Fibroblast of peridontal ligament (primary cell): ENCODE results near the gene TTC7B.
A peak's percentile ranks its signal among the peaks of the same experiment; 100 is the strongest.

Experiments
- DNase-seq: peaks from one replicate; pipeline ENCODE4 v3.0.0-alpha.2; 2010; ENCODE audit errors: extremely low read depth

The TTC7B gene

DNA sequence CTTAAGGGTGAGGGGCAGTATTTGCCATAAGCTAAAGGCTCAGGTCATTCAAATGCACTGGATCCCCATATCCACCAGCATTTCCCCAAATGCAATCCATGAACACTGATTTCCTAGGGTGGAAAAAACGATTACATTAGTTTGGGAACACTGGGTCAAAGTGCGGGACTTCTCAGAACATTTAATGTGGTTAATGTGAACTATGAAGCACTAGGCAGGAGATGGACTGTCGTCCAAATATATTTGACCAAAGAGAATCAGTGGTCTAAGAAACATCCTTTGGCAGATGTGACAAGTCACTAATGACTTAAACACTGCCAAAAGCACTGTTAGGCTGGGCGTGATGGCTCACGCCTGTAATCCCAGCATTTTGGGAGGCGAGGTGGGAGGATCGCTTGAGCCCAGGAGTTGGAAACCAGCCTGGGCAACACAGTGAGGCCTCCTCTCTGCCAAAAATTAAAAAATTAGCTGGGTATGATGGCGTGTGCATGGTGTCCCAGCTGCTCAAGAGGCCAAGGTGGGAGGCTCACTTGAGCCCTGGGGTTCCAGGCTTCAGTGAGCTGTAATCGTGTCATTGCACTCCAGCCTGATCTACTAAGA lies 214.0 kb downstream of the TTC7B start:
- DNase-seq = no peak

DNA sequence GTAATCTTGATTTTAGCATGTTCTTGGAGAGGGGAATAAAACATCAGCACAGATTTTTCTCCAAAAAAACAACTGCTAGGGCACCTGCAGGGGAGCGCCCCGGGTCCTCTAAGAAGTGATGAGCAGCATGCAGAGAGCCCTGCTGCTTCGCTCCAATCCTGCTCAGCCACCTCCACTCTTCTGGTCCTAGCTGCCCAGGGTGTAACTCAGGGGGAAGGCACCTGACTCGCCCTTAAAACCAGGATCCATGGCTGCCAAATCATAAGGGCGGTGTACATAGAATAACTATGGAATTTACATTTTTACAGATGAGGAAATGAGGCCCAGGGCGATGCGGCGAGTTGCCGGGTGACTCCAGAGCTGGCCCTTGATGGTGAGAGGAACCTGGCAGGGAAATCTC lies 214.7 kb downstream of the TTC7B start:
- no peak for DNase-seq

DNA sequence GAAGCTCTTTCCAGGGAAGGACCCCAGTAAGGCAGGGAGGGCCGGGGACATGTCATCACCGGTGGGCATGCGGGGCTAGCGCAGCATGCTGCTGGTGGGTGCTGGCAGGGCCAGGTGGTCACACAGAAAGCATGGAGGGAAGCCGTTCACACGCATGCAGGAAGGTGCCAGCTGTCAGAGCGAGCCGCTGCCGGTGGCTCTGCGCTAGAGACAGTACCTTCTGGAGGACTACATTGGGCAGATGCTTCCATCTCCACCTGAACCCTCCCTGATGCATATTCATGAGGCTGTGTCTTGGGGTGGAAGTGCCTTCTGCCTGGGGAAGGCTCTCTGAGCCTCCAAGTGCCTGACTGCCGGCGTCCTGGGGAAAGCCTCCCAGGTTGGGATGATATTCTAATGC lies 215.6 kb downstream of the TTC7B start:
- no peak for DNase-seq

DNA sequence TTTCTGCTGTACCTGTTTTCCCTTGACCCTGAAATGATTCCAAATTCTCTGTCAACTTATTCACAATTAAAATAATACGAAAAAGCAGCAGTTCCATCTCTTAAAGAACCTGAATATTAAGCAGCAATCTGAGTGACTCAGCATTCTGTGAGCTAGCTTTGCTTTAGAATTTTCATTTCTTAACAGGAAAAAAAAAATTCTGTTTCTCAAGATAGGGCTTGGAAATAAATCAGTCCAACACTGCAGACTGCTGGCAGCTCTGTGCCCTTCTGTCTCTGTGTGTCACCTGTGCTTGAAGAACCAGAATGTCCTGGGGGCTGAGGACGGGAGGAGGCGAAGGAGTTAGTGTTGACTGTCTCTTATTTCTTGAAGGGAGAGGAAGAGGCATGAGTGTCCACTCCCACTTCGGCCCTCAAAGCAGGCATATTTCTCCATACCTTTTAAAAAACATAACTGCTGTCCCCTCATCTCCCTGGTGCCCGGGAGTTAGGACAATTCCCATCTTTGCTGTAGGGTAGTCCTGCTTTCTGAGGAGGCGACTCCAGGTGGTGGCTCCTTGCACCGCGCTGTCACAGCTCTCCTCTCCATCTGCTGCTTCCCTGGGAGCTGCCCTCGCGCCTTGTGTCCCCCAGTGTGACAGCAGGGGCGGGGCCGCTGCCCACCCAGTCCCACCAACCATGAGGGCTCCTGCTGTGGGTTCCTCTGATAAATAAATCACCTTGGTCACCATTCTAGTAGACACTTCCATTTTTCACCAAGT lies 216.3 kb downstream of the TTC7B start:
- DNase-seq = peak; percentile 54

DNA sequence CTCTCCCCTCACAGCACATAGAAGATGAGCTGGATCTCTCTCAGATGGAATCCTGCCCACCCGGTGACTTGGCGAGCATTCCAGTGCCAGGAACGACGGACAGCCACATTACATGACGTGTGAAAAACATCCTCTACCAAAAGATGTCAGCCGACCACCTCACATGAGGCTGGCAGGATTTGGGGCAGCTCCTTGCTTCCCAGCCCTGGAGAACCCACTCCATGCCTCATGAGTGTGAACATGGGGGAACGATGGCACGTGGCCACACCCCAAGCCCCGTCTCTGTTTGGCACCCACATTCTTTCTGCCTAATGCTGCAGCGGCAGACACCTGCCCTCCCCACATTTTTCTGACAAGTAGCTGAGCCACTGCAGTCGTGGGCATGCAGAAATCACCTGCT lies 216.9 kb downstream of the TTC7B start:
- no peak for DNase-seq

DNA sequence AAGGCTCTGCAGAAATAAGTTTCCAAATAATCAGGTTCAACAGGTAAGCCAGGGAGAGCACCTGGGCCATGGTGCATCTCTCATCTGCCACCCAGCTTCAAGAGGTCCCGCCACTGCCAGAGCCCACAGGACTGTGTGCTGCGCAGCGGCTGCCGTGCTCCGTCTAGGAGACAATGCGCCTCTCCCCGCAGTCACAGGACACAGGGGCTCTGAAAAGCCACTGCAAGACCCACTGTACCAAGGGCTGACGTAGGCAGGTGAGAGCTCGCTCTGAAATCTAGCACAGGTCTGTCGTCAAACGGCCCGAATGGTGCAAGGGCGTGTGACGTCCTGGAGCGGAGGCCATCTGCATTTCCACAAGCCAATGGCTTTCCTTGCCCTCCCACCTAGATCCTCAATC lies 218.3 kb downstream of the TTC7B start:
- DNase-seq = no peak

DNA sequence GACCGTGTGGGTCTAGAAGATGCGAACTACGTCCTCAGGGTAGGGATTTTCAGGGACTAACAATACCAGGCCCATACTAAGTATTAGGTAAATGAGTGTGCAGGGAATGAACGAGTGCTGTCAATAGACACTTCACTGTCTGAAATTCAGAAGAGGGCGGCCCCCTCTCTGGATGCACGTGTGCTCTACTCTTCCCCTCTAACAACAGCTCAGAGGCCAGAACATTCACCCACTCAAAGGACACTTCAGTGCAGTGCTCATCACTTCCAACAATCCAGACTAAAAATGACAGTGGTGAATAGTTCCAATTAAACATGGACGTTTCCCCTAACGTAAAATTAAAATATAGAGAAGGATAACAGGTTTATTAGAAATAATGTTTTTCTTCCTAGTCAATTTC lies 219.5 kb downstream of the TTC7B start:
- no peak for DNase-seq

DNA sequence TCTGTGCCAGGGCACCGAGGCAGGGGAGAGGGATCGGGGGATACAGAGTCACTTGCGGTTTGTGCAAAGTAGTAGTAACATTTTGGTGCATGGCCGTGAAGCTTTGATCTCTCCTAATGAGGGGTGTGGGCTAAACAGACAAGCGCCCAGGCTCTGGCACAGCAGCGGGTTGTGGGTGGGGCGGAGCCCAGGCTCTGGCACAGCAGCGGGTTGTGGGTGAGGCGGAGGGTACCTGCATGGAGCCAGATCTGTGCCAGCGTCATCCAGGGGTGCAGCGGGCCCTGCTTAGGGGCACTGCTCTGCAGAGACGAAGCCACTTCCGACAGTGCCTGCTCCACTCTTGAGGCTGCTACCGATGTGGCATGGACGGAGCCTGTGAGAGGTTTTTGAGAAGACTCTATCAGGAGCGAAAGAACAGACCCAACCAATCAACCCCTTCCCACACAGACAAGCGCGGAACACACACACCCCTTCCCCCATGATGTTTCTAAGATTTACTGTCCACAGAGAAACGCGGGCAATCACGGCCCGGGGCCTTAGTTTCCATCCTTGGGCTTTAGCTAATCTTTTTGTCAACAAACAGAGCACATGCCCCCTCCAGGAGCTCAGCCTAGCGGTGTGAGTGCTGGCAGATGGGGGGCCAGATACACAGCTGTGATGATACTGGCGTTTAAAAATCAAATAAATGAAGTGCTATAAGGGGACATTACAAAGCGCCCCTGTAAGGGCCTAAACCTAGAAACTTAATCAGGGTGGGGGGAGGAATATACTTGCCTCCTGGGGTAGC lies 222.8 kb downstream of the TTC7B start:
- no peak for DNase-seq

DNA sequence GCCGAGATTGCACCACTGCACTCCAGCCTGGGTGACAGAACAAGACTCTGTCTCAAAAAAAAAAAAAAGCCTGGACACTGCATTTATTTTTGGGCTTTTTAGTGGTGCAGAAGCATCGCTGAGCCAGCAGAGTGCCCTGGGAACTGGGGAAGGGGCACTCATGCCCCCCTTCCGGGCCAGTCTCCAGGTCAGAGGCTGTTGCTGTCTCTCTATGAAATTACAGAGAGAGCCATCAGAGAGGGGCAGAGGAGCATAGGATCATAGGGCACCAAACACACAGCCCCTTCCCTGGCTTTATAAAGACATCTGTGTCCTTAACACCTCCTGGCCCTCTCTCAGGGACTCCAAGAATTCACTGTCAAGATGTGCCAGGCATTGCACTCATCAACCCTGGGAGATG lies 223.6 kb downstream of the TTC7B start:
- no peak for DNase-seq

DNA sequence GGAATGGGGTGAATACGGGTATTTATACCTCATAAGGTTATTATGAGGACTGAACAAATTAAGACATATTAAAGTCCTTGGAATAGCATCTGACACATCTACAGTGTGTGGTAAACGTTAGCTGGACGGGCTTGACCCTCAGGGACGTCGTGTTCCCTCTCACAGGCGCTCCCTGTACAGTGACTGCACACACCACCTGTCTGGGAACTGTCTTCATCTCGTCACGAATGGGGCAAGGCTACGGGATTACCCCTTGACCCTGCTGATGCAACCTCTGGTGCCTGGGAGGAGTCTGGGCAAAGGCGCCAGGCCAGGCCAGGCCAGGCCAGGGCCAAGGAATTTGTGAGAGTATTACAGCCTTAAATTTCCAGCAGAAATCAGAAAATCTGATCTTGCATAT lies 228.3 kb downstream of the TTC7B start:
- no peak for DNase-seq

DNA sequence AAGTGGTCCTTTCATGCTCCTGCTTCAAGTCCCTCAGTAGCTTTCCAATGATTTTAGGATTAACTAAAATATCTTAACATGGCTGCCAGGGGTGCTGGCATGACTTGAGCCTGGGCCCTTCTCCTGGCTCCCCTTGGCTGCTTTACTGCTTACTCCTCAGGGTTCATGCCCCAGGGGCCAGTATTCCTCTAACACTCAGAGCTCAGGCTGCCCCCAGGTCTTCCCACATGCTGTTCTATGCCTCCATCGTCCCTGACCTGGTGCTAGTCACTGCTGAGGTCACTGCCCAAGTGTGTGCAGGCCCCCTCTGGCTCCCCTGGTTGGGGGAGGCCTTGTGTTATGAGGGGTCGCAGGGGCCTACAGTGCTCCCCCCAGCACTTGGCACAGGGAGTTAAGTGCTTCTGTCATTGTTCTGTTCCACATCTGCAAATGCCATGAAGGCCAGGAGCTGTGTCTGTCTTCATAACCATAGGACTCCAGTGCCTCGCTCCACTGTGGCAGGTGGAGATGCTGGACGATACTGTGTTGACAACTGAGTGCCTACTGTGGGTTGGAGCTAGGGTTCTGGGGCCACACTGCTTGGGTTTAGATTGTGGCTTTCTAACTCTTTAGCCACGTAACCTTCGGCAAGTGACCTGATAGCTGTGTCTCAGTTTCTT lies 228.8 kb downstream of the TTC7B start:
- DNase-seq = no peak

DNA sequence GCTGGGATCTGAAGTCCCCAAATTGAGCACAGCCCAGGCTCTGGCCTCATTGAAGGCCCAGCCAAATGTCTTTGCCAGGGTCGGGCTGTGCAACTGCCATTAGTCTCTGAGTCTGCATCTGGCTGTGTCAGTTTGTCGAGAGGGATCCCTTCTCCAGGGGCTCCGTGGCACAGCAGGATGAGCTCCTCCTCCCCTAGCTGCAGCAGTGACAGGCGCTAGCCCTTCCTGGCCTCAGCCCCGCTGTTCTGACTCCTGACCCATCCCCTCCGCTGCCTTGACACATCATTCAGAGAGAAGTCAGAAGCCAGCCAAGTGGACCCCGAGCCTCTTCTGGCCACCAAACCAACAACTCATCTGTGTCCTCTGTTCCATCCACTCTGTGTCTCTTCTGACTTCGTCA lies 231.1 kb downstream of the TTC7B start:
- DNase-seq = no peak

DNA sequence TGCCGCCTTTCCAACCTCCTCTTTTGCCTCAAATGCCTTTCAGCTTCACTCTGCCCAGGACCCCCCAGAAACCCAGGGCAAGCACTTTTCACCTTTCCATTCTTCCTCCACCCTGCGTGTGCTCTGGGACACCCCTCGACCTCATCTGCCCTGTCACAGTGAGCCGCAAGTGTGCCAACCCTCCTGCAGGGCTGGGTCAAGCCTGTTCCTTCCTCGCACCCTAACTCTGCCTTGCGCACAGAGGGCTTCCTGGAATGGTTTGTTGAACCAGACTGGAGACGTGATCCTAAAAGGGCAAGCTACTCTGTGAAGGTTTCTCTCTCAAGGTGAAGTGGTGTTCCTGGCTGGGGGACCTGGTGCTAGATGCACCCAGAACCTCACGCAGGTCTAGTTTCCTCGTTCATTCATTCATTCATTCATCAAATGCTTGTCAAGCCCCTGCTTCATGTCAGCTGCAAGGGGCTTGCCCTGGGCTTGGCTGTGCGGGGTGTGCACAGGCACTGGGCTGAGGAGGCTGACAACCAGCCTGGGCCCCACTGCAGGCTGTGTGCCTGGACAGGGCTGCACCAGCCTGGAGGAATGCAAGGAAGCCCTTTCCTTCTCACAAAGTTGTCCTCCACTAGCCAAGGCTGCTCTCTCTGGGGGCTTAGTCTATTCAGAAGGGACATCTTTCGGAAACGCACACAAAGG lies 232.2 kb downstream of the TTC7B start:
- no peak for DNase-seq

DNA sequence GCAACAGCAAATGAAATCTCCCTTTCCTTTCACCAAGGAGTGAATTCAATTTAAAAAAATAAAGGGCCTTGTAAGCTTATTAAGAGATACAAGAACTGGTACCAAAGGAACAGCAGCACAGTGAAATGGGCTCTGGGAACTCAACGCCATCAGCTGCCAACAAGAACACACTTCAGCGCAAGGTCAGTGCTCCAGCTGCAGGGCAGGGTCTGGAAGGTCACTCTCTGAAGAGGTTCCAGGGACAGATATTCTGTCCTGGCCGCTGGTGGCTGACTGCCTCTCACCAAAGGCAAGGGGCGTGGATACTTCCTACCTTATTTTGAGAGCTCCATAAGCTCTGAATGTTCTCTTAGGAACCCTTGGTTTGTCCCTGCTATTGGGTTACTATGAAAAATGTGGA lies 232.8 kb downstream of the TTC7B start:
- DNase-seq = no peak

DNA sequence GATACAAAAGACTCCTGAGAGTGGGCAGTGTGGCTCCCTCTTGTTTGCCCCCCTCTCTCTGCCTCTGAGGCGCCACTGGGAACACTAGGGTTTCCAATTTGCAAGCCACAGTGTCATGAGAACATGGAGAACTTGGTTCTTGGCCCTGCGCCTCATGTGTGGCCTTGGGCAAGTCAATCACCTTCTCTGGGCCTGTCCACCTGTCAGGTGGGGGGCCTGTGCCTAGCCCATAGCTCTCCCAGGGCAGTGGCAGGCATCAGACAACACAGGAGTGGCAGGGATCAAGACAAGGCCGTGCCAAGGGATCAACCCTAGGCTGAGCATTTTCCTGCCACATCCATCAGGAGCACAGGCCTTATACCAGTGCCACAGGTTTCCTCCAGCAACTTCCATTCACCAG lies 234.1 kb downstream of the TTC7B start:
- no peak for DNase-seq

DNA sequence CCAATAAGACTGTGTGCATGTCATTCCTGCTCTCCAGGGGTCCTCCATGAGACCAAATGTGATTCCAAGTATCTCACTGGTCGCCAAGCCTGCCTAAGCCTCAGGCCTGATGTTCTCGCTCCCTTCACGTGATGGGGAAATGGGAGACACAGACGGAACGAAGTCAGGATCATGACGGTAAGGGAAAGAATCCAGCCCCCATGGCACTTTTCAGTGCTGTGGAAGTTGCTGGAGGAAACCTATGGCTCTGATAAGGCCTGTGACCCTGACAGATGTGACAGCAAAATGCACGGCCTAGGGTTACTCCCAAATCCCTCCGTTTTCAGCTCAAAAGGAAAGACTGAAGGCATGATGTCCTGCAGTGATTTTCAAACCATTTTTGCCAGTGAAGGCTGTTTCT lies 234.5 kb downstream of the TTC7B start:
- DNase-seq = no peak

DNA sequence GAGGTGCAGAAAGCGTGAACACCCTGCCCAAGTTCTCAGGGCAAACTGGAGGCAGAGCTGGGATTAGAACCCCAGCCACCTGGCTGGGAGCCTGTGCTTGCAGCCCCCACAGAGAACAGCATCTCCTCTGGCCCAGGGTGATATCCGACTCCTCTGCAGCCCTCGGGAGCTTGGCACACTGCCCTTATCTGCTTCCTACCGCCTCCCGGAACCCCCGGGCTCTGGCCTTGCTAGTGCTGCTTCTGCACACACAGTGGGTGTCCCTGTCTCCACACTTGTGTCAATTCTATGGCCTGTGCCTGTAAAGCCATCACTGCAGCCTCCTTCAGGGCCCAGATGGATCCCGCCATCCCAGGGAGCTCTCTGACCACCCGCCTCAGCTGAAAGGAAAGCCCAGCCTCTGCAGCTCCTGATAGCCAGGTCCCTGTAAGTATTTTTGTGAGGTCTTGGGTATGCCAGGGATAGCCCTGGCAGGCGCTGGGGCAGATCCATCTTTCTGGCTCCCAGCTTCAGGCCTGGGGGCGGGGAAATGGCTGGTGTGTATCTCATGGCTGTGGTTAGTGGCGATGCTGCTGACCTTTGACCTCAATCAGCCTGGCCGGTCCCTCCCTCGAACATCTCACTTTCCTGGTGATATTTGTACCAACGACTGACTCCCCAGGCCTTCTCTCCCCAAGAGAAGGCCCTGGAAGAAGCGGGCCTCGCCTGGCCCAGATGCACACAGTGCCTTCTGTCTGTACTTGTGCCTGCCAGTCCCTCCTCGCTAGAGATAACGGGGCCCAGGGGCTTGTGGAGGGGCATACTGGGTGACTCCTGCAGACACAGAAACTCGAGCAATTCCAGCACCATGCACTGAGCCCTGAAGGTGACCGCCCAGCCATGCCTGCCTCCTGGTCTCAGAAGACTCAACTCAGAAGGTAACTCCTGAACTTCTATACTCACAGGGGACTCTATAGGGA lies 235.6 kb downstream of the TTC7B start:
- DNase-seq = no peak

DNA sequence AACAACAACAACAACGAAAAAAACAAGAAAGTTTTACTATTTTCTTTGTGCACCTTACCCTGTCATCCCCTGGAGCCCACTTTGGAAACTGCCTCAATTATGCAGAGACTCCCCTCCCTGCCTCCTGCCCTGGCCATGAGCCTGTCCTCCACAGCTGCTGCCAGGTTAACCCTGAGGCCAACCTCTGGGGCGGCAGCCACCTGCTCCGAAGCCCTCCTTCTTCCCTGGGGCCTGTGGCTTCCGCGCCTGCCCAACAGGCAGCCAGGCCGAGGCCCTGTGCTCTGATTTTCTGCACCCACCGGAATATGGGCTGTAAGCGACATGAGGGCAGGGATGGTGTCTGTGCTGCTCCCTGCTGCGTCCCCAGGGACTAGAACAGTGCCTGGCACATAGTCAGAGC lies 236.4 kb downstream of the TTC7B start:
- DNase-seq = no peak

DNA sequence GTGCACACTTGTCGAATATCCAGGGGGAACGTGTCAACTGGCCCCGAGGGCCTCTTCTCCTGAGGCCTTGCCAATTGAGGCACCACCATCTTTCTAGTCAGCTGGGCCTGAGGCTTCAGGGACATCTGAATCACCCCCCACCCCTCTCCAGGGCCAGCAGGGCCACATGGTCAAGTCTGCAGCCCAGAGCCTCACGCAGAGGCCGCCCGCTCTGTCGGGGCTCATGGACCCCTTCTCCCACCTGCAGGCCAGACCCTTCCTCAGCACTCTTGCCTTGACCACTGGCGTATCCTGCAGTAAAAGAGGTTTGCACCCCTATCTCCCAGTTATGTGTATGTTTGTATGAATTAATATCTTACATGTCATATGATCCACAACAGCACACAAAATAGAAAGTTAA lies 237.1 kb downstream of the TTC7B start:
- DNase-seq = no peak

DNA sequence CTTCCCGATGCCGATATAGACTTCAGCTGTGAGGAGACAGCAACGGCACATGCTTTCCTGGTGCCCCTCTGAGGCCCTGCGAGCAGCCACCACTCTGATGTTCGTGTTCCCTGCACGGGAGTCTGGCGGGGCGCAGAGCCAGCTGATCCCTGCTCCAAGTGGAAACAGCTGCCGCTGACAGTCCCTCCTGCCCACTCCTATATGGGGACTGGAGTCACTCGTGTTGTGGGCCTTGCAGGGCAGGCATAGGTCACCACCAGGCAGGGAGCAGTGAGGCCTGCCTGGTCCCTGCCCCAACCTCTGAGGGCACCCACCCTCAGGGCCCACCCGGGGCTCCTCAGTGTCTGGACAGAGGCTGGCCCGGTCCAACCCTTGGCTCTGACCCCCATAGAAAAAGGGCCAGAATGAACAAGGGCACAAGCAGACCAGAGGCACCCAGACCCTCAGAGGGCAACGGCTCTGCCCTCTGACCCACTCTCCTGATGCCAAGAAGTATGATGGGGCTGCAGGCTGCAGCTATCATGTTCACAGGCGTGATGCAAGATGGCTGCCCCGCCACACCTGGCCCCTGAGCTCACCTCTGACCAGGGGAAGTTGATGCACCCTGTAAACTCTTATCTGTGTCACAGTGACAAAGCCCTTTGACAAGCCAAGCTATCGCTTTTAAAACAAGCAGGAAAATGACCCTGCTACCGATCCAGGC lies 237.8 kb downstream of the TTC7B start:
- no peak for DNase-seq
